Measurements from ENCODE around the gene GPR62.

GPR62 gene

DNA sequence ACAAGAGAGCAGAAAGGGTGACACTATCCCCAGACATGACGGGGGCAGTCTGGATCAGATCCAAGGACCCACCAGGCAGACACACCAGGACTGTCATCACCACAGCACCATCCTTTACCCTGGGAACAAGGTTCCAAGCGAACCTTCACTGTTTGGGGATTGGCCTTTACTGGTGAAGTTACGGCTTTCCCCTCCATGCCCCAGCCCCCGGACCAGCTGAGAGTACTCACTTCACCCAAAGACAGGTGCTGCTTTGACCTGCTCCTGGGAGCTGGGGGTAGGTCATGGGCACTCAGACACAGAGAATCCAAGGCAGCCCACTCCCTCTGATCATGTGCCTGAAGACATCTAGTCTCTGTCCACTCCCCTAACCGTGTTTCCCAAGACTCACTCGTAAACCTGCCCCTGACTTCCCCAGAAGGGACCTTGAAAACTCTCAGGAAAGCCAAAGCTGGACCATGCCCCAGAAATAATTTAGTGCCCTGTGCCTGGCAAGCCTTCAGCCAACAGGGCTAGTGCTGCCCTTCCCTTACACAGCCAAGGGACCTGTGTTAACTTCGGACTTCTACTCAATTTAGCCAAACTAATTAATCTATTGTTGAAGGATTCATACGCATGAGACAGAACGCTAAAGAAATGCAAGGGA, 16.3 kb upstream of the GPR62 start:
- ATAC-seq (no peak), DNase-seq (no peak)

DNA sequence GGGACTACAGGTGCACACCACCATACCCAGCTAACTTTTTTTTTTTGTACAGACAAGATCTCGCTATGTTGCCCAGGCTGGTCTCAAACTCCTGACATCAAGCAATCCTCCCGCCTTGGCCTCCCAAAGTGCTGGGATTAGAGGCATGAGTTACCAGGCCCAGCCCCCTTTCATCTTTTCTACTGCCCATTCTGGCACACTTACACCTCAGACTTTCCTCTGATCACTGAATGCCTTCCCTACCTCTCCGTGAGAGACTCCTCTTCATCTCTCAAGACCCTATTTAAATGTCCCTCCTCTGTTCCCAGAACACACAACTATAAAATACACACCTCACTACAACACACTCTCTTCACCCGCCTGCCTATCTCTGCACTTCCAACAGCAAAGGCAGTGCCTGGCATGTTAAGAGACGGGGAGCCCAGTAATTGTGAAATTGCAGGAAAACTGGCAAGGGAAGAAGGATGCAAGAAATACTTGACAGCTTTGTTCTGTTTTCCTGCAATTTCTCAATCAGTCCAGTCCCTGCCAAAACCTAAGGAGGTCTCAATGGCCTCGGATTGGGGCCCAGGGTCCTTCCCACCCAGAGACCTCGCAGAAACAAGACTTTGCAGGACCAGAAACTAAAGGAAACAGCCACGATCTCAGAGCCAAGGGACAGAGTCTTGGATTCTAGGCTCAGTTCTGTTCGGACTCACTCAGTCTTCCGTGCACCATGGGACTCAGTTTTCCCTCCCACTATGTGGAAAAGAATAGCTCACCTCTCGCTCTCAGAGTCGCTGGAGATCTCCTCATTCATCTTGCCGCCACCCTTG, 14.3 kb upstream of the GPR62 start:
- ATAC-seq (no peak), DNase-seq (no peak)

DNA sequence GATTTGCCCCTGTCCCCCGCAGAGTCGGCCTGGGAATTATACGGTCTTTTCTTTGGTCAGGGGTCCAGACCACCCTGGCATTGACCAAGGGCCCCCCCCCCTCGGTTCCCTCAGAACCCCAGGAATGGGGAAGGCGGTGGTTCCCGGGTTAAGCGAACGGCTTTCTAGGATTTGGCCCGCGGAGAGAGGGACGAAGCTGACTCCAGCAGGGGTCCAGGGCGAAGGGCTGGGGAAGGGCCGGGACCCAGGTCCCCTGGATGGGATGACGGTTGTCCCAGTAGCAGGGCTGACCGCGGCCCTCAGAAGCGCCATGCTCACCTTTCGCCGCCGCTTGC, 13.8 kb upstream of the GPR62 start:
- no peak for ATAC-seq
- DNase-seq: no peak

DNA sequence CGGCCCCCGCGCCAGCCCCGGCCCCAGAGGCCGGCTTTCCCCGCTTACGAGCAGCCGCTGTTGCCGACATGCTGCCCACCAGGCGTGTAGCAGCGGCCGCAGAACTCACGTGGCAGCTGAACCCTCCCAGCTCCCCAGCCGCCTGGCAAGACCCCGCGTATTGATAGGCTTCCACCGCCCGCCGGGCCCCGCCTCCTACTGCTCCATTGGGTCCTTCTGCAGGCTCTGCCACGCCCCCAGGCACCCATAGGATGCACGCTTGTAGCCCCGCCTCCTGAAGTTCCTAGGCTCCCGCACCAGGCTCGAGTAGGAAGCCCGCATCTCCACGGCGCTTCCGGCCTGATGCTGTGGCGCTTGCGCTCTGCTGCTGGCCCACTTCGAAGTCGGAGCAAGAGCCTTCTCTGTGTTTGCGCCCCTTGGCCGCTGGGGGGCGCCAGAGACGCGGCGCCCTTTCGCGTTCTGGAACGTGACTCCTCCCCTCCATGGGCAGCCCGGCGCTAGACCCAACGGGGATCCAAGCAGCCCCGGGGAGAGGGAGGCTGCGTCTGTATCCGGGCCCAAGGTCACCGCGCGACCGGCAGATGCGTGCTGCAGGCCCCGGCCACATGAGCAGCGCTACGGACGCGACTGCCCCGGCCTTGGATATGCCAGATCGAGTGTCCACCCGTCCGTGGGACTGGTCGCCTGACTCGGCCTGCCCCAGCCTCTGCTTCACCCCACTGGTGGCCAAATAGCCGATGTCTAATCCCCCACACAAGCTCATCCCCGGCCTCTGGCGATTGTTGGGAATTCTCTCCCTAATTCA, 13.2 kb upstream of the GPR62 start, which contains the start of the genes PARP3 and RRP9:
PARP3 (plus strand) TSS at position 566 of the 805 bp plus-strand sequence. CDS start 993 bp downstream, outside the sequence.
RRP9 (minus strand) TSS at position 107 of the 805 bp plus-strand sequence; CDS start at position 70, 37 bp downstream.
- peak; percentile 93 for ATAC-seq
- DNase-seq: peak; percentile 99

DNA sequence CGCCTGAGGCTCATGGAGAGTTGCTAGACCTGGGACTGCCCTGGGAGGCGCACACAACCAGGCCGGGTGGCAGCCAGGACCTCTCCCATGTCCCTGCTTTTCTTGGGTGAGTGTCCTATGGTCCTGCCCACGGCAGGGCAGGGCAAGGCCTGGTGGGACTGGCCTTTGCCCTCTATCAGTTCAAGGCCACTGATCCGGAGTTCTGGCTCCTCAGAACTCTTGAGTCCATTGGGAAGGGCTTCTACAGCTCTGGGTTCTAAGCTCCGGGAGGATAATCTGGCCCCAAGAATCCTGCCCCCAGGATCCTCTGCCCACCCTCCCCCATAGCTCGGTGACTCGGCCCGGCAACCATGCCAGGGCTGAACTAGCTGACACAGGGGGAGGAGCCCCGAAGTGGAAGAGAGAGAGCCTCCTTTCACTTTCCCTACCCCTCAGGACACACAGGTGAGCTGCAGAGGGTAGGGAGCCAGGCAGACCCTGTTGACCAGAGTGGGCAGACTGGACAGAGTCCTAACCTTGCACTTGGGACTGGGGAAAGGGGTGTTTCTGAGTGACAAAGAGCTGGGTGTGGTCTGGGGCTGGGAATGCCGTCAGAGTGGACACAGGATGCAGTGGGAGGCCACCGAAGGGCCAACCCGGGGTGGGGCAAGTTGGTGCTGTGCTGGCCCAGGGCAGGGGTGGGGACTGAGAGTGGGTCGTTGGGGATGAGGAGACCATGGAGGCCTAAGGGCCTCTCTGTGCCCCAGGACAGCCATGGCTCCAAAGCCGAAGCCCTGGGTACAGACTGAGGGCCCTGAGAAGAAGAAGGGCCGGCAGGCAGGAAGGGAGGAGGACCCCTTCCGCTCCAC, 12.4 kb upstream of the GPR62 start:
- ATAC-seq (peak; percentile 17), DNase-seq (peak; percentile 75)

DNA sequence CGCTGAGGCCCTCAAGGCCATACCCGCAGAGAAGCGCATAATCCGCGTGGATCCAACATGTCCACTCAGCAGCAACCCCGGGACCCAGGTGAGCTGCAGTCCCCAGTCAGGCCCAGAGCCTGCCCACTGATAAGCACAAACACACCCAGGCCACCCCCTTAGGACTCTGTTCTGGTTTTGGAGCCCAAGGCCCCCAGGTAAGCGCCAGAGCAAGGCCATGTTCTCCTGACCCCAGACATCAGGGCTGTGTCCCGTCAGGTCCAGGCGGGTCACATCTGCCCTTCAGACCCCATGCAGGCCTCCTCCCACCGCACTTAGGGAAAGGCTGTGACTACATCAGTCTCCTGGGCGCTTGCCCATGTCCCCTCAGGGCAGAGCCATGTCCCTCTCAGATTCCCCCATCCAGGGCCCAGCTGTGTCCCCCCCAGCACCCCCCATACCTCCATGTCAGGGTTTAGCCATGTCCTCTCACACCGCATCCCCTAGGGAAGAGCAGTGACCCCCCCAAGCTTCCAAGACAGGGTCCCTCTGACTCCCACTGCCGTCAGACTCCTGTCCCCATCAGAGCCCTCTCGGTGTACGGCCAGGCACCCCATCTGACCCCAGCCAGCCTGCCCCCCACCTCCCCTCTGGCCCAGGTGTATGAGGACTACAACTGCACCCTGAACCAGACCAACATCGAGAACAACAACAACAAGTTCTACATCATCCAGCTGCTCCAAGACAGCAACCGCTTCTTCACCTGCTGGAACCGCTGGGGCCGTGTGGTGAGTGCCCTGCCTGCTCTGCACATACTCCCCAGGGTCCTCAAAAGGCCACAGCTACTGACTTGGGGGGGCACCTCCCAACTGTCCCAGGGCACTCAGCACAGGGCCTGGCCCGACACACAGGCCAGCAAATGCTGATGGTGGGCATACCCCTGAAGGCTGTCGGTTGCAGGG, 11.5 kb upstream of the GPR62 start:
- no peak for ATAC-seq
- DNase-seq: no peak

DNA sequence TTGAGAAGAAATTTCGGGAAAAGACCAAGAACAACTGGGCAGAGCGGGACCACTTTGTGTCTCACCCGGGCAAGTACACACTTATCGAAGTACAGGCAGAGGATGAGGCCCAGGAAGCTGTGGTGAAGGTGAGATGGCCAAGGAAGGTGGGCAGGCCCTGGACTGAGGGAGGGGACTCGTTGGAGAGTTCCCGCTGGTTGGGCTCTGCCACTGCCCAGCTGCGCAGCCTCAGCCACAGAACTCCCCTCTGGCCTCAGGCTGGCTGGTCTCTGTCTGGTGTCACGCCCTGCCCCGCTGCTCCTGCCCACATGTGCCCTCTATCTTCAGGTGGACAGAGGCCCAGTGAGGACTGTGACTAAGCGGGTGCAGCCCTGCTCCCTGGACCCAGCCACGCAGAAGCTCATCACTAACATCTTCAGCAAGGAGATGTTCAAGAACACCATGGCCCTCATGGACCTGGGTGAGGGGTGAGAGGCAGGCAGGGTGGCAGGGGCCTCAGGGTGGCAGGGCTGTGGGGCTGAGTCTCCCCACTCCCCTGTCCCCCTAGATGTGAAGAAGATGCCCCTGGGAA, 10.6 kb upstream of the GPR62 start:
- ATAC-seq (no peak), DNase-seq (no peak)

DNA sequence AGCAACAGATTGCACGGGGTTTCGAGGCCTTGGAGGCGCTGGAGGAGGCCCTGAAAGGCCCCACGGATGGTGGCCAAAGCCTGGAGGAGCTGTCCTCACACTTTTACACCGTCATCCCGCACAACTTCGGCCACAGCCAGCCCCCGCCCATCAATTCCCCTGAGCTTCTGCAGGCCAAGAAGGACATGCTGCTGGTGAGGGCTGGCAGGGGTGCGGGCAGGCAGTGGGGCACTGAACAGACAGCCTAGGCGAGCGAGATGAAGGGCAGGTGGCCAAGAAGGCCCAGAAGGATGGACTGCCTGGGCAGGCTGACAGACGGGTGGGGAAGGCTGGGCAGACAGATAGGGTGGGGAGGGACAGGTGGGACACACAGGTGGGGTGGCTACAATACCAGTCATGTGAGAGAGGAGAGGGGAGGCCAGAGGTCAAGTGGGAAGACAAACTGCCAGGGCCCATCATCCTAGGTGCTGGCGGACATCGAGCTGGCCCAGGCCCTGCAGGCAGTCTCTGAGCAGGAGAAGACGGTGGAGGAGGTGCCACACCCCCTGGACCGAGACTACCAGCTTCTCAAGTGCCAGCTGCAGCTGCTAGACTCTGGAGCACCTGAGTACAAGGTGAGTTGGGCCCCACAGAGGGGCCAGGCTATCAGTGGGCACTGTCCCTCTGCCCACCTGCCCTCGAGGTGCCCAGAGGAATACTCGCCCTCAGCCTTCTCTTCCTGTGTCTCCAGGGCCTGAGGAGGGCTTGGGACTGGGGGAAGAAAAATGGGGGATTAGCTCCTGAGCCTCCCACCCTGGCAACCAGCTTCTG, 9.9 kb upstream of the GPR62 start:
- ATAC-seq (no peak), DNase-seq (no peak)

DNA sequence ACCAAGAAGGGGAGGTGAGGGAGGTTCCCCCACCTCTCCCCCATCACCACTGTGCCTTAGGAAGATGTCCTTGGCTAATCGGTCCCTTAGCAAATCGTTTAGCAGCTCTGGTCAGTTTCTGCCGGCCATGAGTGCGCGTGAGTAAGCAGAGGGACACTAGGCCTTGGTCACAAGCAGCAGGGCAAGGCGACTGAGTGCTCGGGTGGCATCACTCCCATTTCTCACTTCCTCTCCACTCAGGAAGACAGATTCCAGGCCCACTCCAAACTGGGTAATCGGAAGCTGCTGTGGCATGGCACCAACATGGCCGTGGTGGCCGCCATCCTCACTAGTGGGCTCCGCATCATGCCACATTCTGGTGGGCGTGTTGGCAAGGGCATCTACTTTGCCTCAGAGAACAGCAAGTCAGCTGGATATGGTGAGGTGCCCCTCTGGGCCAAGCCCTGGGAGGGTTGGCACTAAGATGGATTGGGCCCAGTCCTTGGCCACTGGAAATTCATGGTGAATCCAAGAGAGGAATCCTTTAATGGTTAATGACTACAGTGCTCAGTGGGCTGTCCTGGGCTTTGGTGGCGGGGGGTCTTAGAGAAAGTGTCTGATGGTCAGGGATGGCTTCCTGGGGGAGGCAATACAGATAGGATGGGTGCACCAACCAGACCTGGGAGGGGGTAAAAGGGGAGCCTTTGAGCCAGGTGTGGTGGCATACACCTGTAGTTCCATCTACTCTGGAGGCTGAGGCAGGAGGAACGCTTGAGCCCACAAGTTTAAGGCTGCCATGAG, 9.1 kb upstream of the GPR62 start:
- ATAC-seq (no peak), DNase-seq (no peak)

DNA sequence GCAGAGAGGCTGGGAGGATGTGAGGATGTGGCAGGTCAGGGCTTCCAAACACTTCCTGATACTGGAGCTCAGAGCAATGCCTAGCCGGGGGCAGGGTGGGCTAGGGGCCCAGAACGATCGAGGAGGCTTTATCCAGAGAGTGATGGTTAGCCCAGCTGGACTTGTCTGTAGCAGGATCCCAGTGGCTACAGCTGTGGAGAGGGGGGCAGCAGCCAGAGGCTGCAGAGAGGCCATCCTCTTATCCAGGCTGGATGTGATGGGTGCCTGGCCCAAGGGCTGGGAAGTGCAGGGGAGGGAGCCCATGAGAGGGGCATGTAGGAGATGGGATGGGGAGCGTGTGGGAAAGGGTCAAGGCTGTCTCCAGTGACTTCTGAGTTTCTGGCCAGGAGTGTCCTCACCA, 8.4 kb upstream of the GPR62 start:
- DNase-seq: peak; percentile 1
- no peak for ATAC-seq

DNA sequence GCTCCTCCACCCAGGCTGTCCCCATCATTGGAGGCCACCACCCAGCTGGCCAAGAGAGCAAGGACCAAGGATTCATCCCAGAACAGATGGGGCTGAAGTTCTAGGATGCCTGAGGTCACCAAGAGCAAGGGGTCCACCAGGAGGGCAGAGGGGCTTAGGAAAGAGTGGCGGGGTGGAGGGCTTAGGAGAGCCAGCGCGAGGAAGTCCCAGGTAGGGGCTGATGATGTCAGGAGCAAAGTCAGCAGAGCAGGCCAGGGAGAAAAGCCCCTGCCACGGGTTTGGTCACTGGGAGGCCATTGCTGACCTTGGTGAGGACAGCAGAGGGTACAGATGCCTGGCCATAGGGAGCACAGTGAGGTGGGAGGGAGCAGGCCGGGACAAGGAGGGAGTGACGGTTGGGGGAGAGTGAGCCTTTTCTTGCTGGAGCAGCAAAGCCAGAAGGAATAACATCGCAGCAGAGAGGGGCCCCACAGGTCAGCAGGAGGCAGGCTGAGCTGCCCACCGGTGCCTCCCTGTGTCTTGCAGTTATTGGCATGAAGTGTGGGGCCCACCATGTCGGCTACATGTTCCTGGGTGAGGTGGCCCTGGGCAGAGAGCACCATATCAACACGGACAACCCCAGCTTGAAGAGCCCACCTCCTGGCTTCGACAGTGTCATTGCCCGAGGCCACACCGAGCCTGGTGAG, 7.8 kb upstream of the GPR62 start:
- DNase-seq (no peak), ATAC-seq (no peak)

DNA sequence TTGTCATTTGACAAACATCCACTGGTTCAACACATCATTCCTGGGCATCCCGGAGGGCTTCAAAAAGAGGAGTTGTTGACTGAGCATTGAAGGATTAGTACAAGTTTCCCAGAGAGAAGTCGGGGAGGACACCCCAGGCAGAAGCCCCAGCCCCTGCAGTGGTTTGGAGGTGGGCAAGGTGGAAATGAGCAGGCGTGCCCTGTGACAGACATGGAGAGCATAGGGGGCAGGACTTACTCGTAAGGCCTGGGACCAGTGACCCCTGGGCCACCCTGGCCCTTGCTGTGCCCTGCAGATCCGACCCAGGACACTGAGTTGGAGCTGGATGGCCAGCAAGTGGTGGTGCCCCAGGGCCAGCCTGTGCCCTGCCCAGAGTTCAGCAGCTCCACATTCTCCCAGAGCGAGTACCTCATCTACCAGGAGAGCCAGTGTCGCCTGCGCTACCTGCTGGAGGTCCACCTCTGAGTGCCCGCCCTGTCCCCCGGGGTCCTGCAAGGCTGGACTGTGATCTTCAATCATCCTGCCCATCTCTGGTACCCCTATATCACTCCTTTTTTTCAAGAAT, 7.1 kb upstream of the GPR62 start:
- ATAC-seq (no peak), DNase-seq (no peak)

DNA sequence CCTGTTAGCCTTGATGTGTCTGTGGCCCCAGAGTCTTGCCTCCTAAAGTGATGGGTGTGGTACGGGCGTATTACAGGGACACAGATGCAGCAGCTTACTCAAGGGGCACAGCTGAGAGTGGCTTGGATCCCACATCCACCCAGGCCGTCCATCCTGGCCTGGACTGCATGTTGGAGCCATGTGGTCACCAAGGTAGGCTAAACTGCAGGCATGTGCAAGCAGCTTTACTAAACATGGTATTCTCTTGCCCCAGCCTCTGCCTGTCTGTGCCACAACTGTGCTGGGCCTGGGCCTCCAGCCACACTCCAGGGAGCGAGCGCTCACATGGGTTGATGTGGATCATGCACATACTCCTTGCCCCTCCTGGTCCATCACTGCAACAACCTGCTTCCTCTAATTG, 6.1 kb upstream of the GPR62 start:
- no peak for DNase-seq
- ATAC-seq: no peak

DNA sequence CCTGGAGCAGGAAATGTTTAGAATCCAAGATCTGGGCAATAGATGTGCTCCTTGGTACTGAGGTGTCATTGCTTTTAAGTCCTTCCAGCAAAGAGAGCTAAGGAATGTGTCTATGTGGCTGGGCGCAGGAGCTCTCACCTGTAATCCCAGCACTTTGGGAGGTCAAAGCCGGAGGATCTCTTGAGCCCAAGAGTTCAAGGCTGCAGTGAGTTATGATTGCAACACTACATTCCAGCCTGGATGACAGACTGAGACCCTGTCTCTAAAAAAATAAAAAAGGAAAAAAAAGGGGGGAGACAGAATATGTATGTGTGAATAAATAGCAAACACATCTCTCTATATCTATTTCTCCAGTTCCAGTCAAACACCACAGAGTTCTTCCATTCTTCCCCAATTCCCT, 4.3 kb upstream of the GPR62 start:
- DNase-seq: no peak
- no peak for ATAC-seq

DNA sequence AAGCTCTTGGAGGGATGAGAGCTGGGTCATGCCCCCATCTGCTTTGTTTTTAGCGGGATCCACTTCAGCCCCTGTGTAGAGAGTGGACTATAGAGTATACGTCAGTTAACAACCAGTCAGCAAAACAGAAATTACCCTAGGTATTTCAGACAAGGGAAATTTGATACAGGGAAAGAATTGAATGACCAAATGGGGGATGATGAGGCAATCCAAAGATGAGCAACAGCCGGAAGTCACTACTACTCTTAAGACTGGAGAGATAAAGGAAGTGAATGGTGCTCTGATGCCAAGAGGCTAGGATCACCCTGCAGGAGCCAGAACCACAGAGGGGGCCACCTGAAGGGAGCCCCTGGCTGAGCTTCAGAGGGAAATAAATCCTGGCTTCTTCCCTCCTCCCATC, 1.7 kb upstream of the GPR62 start:
- no peak for DNase-seq
- no peak for ATAC-seq

DNA sequence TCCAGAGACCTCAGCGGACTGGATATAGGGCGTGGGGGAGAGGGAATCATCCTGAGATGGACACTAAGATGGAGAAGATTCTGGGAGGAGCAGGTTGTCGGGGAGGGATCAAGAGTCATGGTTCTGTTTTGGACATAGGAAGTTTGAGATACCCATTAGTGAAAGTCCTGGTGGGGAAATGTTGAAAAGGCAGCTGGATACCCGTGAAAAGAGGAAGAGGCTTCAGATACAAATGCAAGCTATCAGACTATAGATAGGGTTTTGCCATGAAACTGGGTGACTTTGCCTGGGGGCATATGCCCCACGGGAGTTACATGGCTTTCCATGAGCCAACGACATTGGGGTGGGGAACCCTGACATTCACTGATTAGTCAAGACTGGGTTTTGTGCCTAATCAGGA, 1.1 kb upstream of the GPR62 start:
- no peak for DNase-seq
- no peak for ATAC-seq

DNA sequence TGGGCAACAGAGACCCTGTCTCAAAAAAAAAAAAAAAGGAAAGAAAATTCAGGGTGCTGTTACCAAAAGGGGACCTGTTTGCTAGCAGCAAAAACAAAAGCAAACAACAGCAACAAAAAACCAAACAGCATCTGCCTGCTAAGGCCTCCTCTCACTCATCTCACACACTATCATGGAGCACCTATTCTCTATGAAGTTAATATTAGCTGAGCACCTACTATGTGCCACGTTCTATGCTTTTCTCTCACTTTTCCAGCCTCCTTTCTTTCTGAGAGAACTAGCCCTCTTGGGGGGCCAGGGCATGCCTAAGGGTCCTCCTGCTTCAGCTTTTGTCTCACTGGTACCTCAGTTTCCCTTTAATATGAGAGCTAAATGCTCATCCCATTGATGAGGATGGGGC, 468 bp upstream of the GPR62 start:
- no peak for DNase-seq
- ATAC-seq: no peak
